GM21367 (cell line): ENCODE results near the gene RRP8.

Experiments used
- ATAC-seq: cut with Tn5 transposase; IDR thresholded peaks from one replicate; pipeline ENCODE4 v1.9.1; 2021; ENCODE audit not compliant: unreplicated experiment

RRP8 gene

GRCh38 chr11:6604790-6605189 lies 1.4 kb upstream of the RRP8 start:
- ATAC-seq, result no peak

DNA sequence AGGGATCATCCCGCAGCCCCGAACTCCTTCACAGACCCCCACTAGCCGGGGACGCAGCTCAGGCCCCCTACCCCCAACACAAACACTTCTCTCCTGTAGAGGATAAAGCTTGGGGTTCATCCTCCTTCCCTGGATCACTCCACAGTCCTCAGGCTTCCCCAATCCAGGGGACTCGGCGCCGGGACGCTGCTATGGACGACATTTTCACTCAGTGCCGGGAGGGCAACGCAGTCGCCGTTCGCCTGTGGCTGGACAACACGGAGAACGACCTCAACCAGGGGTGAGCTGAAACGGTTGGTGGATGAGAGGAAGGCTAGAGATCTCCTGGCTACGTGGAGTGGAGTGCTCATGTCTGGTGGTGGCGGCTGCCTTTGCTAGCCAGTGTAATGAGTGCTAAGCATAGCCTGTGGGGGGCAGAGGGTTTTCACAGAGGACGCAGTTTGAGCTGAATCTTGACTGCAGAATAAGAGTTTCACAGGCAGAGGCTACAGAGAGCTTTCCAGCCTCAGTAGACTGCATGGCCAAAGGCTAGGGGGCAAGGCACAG lies 738 bp upstream of the RRP8 start:
- ATAC-seq, result peak; percentile 39

- ATAC-seq, result no peak
Measured at GRCh38 chr11:6602096-6602940, 1.1 kb downstream of the RRP8 start.

DNA sequence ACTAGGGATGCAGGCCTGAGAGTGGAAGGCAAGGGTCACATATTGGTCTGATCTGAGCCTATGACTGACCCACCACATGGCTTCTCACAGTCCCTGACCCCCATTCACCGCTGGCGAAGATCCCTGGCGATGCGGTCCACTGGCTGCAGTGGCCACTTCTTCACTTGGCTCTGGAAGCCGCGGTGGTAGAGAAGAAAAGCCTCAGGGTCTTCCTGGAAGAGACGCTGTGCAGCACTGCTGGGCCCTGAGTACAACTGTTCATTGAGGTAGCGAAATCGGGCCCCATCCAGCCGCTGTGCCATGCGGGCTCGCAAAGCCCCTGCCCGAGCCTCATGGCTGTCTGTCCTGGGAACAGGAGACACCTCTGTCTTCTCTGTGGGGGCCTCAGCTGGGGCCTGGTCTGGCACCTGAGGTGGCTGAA lies 2.4 kb downstream of the RRP8 start:
- no peak for ATAC-seq

DNA sequence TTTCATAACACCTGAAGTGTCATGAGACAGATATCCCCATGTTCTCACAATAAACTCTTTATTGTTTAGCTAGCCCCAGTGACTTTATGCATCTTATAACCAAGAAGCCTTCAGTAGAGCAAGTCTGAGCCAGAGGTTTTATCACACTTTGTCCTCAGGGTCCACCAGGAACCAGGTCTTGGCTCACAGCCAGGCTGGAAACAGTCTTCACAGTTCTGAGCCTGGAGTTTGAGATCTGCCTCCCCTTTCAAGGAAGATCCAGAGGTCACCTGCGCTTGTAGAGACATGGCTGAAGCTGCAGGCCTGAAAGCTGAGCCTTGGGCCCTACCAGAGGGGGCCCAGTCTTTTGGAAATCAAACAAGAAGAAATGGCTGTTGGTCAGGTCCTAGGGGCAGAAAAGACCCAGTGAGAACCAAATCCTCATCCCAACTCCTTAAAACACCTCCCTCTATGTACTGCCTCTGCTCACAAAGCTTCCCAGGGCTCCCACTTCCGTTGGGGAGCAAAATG lies 3.5 kb downstream of the RRP8 start:
- no peak for ATAC-seq

DNA sequence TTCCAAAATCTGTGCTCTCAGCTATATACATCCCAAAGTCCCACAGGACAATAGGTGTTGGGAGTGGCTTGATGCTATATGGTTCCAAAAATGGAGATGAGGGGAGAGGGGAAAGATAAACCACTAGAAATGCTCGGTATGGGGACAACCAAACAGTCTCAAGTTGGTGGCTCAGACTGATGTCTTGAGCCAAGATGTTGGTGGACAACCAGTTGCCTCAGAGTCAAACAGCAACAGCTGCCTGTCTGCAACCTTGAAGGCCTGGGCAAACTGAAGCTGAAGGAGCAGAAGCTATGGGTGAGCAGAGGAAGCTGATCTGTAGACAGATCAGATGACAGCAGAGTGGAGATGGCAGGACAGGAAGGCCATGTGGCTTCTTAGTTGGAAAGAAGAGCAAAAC lies 4.0 kb downstream of the RRP8 start:
- no peak for ATAC-seq

- ATAC-seq, result no peak
Measured at GRCh38 chr11:6598555-6598954, 4.9 kb downstream of the RRP8 start.

GRCh38 chr11:6596239-6596877 lies 7.1 kb downstream of the RRP8 start:
- no peak for ATAC-seq

GRCh38 chr11:6594142-6594768 lies 9.2 kb downstream of the RRP8 start:
- no peak for ATAC-seq

DNA sequence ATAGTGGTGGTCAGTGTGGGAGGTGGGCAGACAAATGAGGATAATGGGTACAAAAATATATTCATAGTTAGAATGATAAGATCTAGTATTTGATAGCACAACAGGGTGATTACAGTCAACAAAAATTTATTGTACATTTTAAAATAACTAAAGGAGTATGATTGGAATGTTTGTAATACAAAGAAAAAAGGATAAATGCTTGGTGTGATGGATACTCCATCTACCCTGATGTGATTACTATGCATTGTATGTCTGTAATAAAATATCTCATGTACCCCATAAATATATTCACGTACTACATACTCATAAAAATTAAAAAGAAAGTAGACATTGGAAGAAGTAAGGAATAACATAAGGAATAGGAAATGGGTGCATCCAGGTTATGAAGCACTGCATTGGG lies 15.4 kb downstream of the RRP8 start:
- no peak for ATAC-seq

GRCh38 chr11:6587360-6587953 lies 16.0 kb downstream of the RRP8 start:
- ATAC-seq, result no peak

GRCh38 chr11:6586434-6587359 lies 16.7 kb downstream of the RRP8 start:
- ATAC-seq, result no peak

DNA sequence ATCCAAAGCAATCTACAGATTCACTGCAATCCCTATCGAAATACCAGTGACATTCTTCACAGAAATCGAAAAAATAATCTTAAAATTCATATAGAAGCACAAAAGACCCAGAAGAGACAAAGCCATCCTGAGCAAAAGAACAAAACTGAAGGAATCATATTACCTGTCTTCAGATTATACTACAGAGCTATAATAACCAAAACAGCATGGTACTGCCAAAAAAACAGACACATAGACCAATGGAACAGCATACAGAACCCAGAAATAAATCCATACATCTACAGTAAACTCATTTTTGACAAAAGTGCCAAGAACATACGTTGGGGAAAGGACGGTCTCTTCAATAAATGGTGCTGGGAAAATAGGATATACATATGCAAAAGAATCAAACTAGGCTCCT lies 18.9 kb downstream of the RRP8 start:
- no peak for ATAC-seq

DNA sequence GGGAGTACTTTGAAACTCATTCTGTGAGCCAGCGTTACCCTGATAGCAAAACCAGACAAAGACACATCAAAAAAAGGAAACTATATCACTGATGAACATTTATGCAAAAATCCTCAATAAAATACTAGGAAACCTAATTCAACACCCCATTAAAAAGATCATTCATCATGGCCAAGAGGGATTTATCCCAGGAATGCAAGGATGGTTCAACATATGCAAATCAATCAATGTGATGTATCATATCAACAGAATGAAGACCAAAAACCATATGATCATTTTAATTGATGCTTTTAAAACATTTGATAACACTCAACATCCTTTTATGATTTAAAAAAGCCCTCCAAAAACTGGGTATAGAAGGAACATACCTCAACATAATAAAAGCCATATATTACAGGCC lies 19.8 kb downstream of the RRP8 start:
- no peak for ATAC-seq

- no peak for ATAC-seq
Measured at GRCh38 chr11:6579681-6580080, 23.7 kb downstream of the RRP8 start.

DNA sequence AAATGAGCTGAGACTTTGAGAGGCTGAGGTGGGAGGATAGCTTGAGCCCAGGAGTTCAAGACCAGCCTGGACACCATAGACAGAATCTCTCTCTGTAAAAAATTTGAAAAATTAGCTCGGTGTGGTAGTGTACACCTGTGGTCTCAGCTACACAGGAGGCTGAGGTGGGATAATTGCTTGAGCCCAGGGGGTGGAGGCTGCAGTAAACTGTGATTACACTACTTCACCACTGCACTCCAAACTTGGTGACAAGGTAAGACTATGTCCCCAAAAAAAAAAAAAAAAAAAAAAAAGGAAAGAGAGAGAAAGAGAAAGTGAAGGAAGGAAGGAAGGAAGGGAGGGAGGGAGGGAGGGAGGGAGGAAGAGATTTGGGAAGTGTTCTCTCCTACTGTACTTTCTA lies 25.3 kb downstream of the RRP8 start:
- no peak for ATAC-seq

- no peak for ATAC-seq
Measured at GRCh38 chr11:6576471-6577373, 26.7 kb downstream of the RRP8 start.

DNA sequence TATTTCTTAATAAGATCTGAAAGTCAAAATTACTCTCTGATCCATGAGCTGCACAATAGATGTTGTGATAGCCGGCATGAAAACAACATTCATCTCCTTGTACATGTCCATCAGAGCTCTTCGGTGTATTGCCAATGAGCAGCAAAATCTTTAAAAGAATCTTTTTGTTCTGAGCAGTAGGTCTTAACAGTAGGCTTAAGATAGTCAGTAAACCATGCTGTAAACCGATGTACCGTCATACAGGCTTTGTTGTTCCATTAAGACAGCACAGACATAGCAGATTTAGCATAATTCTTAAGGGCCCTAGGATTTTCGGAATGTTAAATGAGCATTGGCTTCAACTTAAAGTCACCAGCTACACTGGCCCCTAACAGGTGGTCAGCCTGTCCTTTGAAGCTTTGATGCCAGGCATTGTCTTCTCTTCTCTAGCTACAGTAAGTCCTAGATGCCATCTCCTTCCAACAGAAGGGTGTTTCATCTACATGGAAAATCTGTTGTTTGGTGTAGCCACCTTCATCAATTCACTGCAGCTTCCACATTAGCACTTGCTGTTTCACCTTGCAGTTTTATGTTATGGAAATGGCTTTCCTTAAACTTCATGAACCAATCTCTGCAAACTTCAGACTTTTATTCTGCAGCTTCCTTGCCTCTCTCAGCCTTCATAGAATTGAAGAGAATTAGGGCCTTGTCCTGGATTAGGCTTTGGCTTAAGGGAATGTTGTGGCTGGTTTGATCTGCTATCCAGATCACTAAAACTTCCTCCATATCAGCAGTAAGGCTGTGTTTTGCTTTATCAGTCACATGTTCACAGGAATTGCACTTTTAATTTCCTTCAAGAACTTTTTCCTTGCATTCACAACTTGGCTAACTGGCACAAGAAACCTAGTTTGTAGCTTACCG lies 28.4 kb downstream of the RRP8 start:
- no peak for ATAC-seq
